ENCODE measurements around the gene LEKR1.

The LEKR1 gene

GRCh38 chr3:157046520-157046919, 220.4 kb downstream of the LEKR1 start:
- DNase-seq (ENCODE audit: low spot score) (no peak), ATAC-seq (ENCODE audit: low read depth) (no peak)
- H3K9me3 ChIP-seq (ENCODE audit: severe bottlenecking), result no peaks in the 10 kb centered on the region
- no peaks in the 10 kb centered on the region for H3K36me3 ChIP-seq (ENCODE audit: low read depth)
- no peak overlapping the region for H3K27ac ChIP-seq (ENCODE audit: poor library complexity, severe bottlenecking)
- H3K4me1 ChIP-seq (ENCODE audit: insufficient read depth, poor library complexity, severe bottlenecking), result no peaks in the 10 kb centered on the region
- H3K4me3 ChIP-seq (ENCODE audit: severe bottlenecking), result no peak overlapping the region
- no peak for TF ChIP-seq CTCF (IDR thresholded peaks at IDR 0.05; ENCODE audit: poor library complexity, severe bottlenecking)
- no peaks in the 10 kb centered on the region for H3K27me3 ChIP-seq (ENCODE audit: insufficient read depth, poor library complexity, severe bottlenecking)

GRCh38 chr3:157051055-157051454, 224.9 kb downstream of the LEKR1 start:
- H3K4me3 ChIP-seq (ENCODE audit: severe bottlenecking), result no peak overlapping the region
- TF ChIP-seq CTCF (IDR thresholded peaks at IDR 0.05; ENCODE audit: poor library complexity, severe bottlenecking), result no peak
- H3K27me3 ChIP-seq (ENCODE audit: insufficient read depth, poor library complexity, severe bottlenecking), result no peaks in the 10 kb centered on the region
- no peak for DNase-seq (ENCODE audit: low spot score)
- no peaks in the 10 kb centered on the region for H3K36me3 ChIP-seq (ENCODE audit: low read depth)
- no peak for ATAC-seq (ENCODE audit: low read depth)
- no peaks in the 10 kb centered on the region for H3K4me1 ChIP-seq (ENCODE audit: insufficient read depth, poor library complexity, severe bottlenecking)
- no peak overlapping the region for H3K27ac ChIP-seq (ENCODE audit: poor library complexity, severe bottlenecking)
- no peaks in the 10 kb centered on the region for H3K9me3 ChIP-seq (ENCODE audit: severe bottlenecking)

GRCh38 chr3:157051591-157051990, 225.4 kb downstream of the LEKR1 start:
- H3K9me3 ChIP-seq (ENCODE audit: severe bottlenecking), result no peaks in the 10 kb centered on the region
- no peaks in the 10 kb centered on the region for H3K36me3 ChIP-seq (ENCODE audit: low read depth)
- ATAC-seq (ENCODE audit: low read depth) (no peak), DNase-seq (ENCODE audit: low spot score) (no peak)
- H3K4me1 ChIP-seq (ENCODE audit: insufficient read depth, poor library complexity, severe bottlenecking), result no peaks in the 10 kb centered on the region
- TF ChIP-seq CTCF (IDR thresholded peaks at IDR 0.05; ENCODE audit: poor library complexity, severe bottlenecking), result no peak
- H3K27ac ChIP-seq (ENCODE audit: poor library complexity, severe bottlenecking), result no peak overlapping the region
- no peak overlapping the region for H3K4me3 ChIP-seq (ENCODE audit: severe bottlenecking)
- no peaks in the 10 kb centered on the region for H3K27me3 ChIP-seq (ENCODE audit: insufficient read depth, poor library complexity, severe bottlenecking)

- Histone ChIP-seq H3K27ac (ENCODE audit: poor library complexity, severe bottlenecking) (no peak overlapping the region), H3K4me1 (ENCODE audit: insufficient read depth, poor library complexity, severe bottlenecking) (no peaks in the 10 kb centered on the region), H3K9me3 (ENCODE audit: severe bottlenecking) (no peaks in the 10 kb centered on the region), H3K36me3 (ENCODE audit: low read depth) (no peaks in the 10 kb centered on the region), H3K27me3 (ENCODE audit: insufficient read depth, poor library complexity, severe bottlenecking) (no peaks in the 10 kb centered on the region), H3K4me3 (ENCODE audit: severe bottlenecking) (no peak overlapping the region)
- ATAC-seq (ENCODE audit: low read depth) (no peak), DNase-seq (ENCODE audit: low spot score) (no peak)
- TF ChIP-seq CTCF (IDR thresholded peaks at IDR 0.05; ENCODE audit: poor library complexity, severe bottlenecking), result no peak
Measured at GRCh38 chr3:157056035-157056434, 229.9 kb downstream of the LEKR1 start.

- DNase-seq (ENCODE audit: low spot score) (no peak), ATAC-seq (ENCODE audit: low read depth) (no peak)
- Histone ChIP-seq H3K27me3 (ENCODE audit: insufficient read depth, poor library complexity, severe bottlenecking) (no peaks in the 10 kb centered on the region), H3K36me3 (ENCODE audit: low read depth) (no peaks in the 10 kb centered on the region), H3K9me3 (ENCODE audit: severe bottlenecking) (no peaks in the 10 kb centered on the region), H3K4me3 (ENCODE audit: severe bottlenecking) (no peak overlapping the region), H3K4me1 (ENCODE audit: insufficient read depth, poor library complexity, severe bottlenecking) (no peaks in the 10 kb centered on the region), H3K27ac (ENCODE audit: poor library complexity, severe bottlenecking) (no peak overlapping the region)
- TF ChIP-seq CTCF (IDR thresholded peaks at IDR 0.05; ENCODE audit: poor library complexity, severe bottlenecking), result no peak
Measured at GRCh38 chr3:157058392-157059071, 232.4 kb downstream of the LEKR1 start.

Measured in RWPE2 (cell line).